ENCODE data around the gene PARM1. TPM values are rescaled to one million over a fixed set of nuclear protein-coding genes. Genes with fewer than 3 reads are reported as not detected.

The PARM1 gene
- total and polyA plus RNA-seq, 2 donors from 2014 or later, result 42.9 to 62.3 TPM

- Histone ChIP-seq H3K9me3 (ENCODE audit: control insufficient read depth in 2 of 3, insufficient read depth in 1 of 3, low read length in 3 of 3) (no peaks in the 10 kb centered on the region), H3K27ac (ENCODE audit: low read depth in 2 of 2, low read length in 2 of 2) (no peak overlapping the region), H3K9ac (ENCODE audit: low read length in 3 of 3) (no peak overlapping the region), H3K27me3 (ENCODE audit: control insufficient read depth, insufficient read depth, low read length) (no peaks in the 10 kb centered on the region), H3K4me3 (ENCODE audit: low read length in 3 of 3) (no peak overlapping the region), H3K4me1 (ENCODE audit: control insufficient read depth in 2 of 3, insufficient read depth in 2 of 3, low read depth in 1 of 3, low read length in 3 of 3) (peaks cover 0 to 4% (median 0%) of the 10 kb centered on the region in 3 donors), H3K36me3 (ENCODE audit: control insufficient read depth in 2 of 3, insufficient read depth in 3 of 3, low read length in 3 of 3) (peaks cover 0 to 4% (median 0%) of the 10 kb centered on the region in 3 donors)
- FAIRE-seq (no peak), DNase-seq (no peak)
- intact Hi-C loops (cut with DNase I), result no loop called here
- no peak for TF ChIP-seq CTCF (IDR thresholded peaks at IDR 0.05; ENCODE audit: borderline replicate concordance, extremely low read depth, insufficient read depth)
Measured at GRCh38 chr4:75038376-75038775, 105.5 kb downstream of the PARM1 start.

- intact Hi-C loops (cut with DNase I), result no loop called here
- no peak for TF ChIP-seq CTCF (IDR thresholded peaks at IDR 0.05; ENCODE audit: borderline replicate concordance, extremely low read depth, insufficient read depth)
- DNase-seq (no peak), FAIRE-seq (no peak)
- Histone ChIP-seq H3K4me3 (ENCODE audit: low read length in 3 of 3) (no peak overlapping the region), H3K27me3 (ENCODE audit: control insufficient read depth, insufficient read depth, low read length) (no peaks in the 10 kb centered on the region), H3K27ac (ENCODE audit: low read depth in 2 of 2, low read length in 2 of 2) (no peak overlapping the region), H3K9ac (ENCODE audit: low read length in 3 of 3) (no peak overlapping the region), H3K4me1 (ENCODE audit: control insufficient read depth in 2 of 3, insufficient read depth in 2 of 3, low read depth in 1 of 3, low read length in 3 of 3) (peaks cover 0 to 4% (median 0%) of the 10 kb centered on the region in 3 donors), H3K9me3 (ENCODE audit: control insufficient read depth in 2 of 3, insufficient read depth in 1 of 3, low read length in 3 of 3) (no peaks in the 10 kb centered on the region), H3K36me3 (ENCODE audit: control insufficient read depth in 2 of 3, insufficient read depth in 3 of 3, low read length in 3 of 3) (no peaks in the 10 kb centered on the region)
Measured at GRCh38 chr4:75040703-75041102, 107.8 kb downstream of the PARM1 start.

GRCh38 chr4:75042601-75043208, 109.8 kb downstream of the PARM1 start:
- DNase-seq, result no peak
- Histone ChIP-seq H3K36me3 (ENCODE audit: control insufficient read depth in 2 of 3, insufficient read depth in 3 of 3, low read length in 3 of 3) (no peaks in the 10 kb centered on the region), H3K27me3 (ENCODE audit: control insufficient read depth, insufficient read depth, low read length) (no peaks in the 10 kb centered on the region), H3K9me3 (ENCODE audit: control insufficient read depth in 2 of 3, insufficient read depth in 1 of 3, low read length in 3 of 3) (no peaks in the 10 kb centered on the region), H3K4me1 (ENCODE audit: control insufficient read depth in 2 of 3, insufficient read depth in 2 of 3, low read depth in 1 of 3, low read length in 3 of 3) (no peaks in the 10 kb centered on the region), H3K27ac (ENCODE audit: low read depth in 2 of 2, low read length in 2 of 2) (no peak overlapping the region), H3K9ac (ENCODE audit: low read length in 3 of 3) (no peak overlapping the region), H3K4me3 (ENCODE audit: low read length in 3 of 3) (no peak overlapping the region)
- no peak for TF ChIP-seq CTCF (IDR thresholded peaks at IDR 0.05; ENCODE audit: borderline replicate concordance, extremely low read depth, insufficient read depth)
- intact Hi-C loops (cut with DNase I), result no loop called here
- FAIRE-seq, result no peak

GRCh38 chr4:75046226-75046625, 113.3 kb downstream of the PARM1 start:
- Histone ChIP-seq H3K9ac (ENCODE audit: low read length in 3 of 3) (no peak overlapping the region), H3K27ac (ENCODE audit: low read depth in 2 of 2, low read length in 2 of 2) (no peak overlapping the region), H3K4me1 (ENCODE audit: control insufficient read depth in 2 of 3, insufficient read depth in 2 of 3, low read depth in 1 of 3, low read length in 3 of 3) (no peaks in the 10 kb centered on the region), H3K4me3 (ENCODE audit: low read length in 3 of 3) (no peak overlapping the region), H3K9me3 (ENCODE audit: control insufficient read depth in 2 of 3, insufficient read depth in 1 of 3, low read length in 3 of 3) (no peaks in the 10 kb centered on the region), H3K27me3 (ENCODE audit: control insufficient read depth, insufficient read depth, low read length) (no peaks in the 10 kb centered on the region), H3K36me3 (ENCODE audit: control insufficient read depth in 2 of 3, insufficient read depth in 3 of 3, low read length in 3 of 3) (no peaks in the 10 kb centered on the region)
- intact Hi-C loops (cut with DNase I), result no loop called here
- FAIRE-seq, result no peak
- no peak for TF ChIP-seq CTCF (IDR thresholded peaks at IDR 0.05; ENCODE audit: borderline replicate concordance, extremely low read depth, insufficient read depth)
- no peak for DNase-seq

Measured in kidney (tissue), 14 donors.